SU-DHL-6 (cell line): ENCODE data around the gene NDFIP1.

Experiments used
- H2AFZ ChIP-seq: fragments of 200-600 bp; sonication (generic); 2 replicates; pipeline ENCODE4 v1.6.1; 2014; ENCODE audit warnings: low read depth, mild to moderate bottlenecking, moderate library complexity, mixed read lengths, antibody characterized with exemption, low read length; ENCODE audit not compliant: severe bottlenecking
- H3F3A ChIP-seq: fragments of 200-600 bp; shearing (Covaris generic); 2 replicates; pipeline ENCODE4 v1.6.0; 2016; ENCODE audit warnings: antibody characterized with exemption, mild to moderate bottlenecking; ENCODE audit not compliant: insufficient read depth
- H3K27ac ChIP-seq: fragments of 200-600 bp; sonication (generic); 2 replicates; pipeline ENCODE4 v1.5.1; 2016; ENCODE audit warnings: low read depth, mild to moderate bottlenecking, low read length, moderate library complexity, mixed read lengths
- H3K27me3 ChIP-seq: fragments of 200-600 bp; sonication (generic), shearing (Covaris generic); 2 replicates; pipeline ENCODE4 v1.6.0; 2014; ENCODE audit warnings: mild to moderate bottlenecking, low read length
- H3K36me3 ChIP-seq: fragments of 200-600 bp; sonication (generic); 2 replicates; pipeline ENCODE4 v1.6.1; 2014; ENCODE audit warnings: mild to moderate bottlenecking, low read length, mixed read lengths
- H3K4me2 ChIP-seq: fragments of 300-600, 200-600 bp; shearing (Covaris generic), sonication (generic); 2 replicates; pipeline ENCODE4 v1.6.0; 2014; ENCODE audit warnings: low read length, low read depth, mild to moderate bottlenecking; ENCODE audit not compliant: poor library complexity, severe bottlenecking
- H3K4me3 ChIP-seq: fragments of 200-600 bp; sonication (generic); 2 replicates; pipeline ENCODE4 v1.5.1; 2014; ENCODE audit warnings: antibody characterized with exemption, low read length, mild to moderate bottlenecking, mixed read lengths; ENCODE audit not compliant: insufficient read depth, poor library complexity, severe bottlenecking
- H3K79me2 ChIP-seq: fragments of 200-600 bp; sonication (generic); 2 replicates; pipeline ENCODE4 v1.6.1; 2014; ENCODE audit warnings: mild to moderate bottlenecking, low read length, moderate library complexity; ENCODE audit not compliant: insufficient read depth
- H3K9ac ChIP-seq: fragments of 200-600 bp; sonication (generic); 2 replicates; pipeline ENCODE4 v1.7.0; 2014; ENCODE audit warnings: mild to moderate bottlenecking, low read length
- H3K9me2 ChIP-seq: fragments of 200-600 bp; sonication (generic); replicated peaks from 2 replicates; pipeline ENCODE4 v1.6.1; 2014; ENCODE audit warnings: low read length; ENCODE audit not compliant: insufficient read depth
- H3K9me3 ChIP-seq: fragments of 200-600 bp; sonication (generic); 2 replicates; pipeline ENCODE4 v1.6.1; 2014; ENCODE audit warnings: low read length, mixed read lengths; ENCODE audit not compliant: insufficient read depth
- H4K20me1 ChIP-seq: fragments of 200-600 bp; sonication (generic); 2 replicates; pipeline ENCODE4 v1.6.1; 2014; ENCODE audit warnings: low read depth, mild to moderate bottlenecking, antibody characterized with exemption, low read length, moderate library complexity, mixed read lengths
- EZH2phosphoT487 ChIP-seq: fragments of 200-600 bp; sonication (generic), shearing (Covaris generic); conservative IDR thresholded peaks from 2 replicates; pipeline ENCODE4 v1.6.1; 2018; ENCODE audit warnings: mild to moderate bottlenecking, antibody characterized with exemption, low read length, moderate library complexity, mixed read lengths
- TF ChIP-seq, protein P1 (sequence below): fragments of 200-600 bp; sonication (generic); IDR thresholded peaks from one replicate; pipeline ENCODE4 v1.5.1; 2017; ENCODE audit warnings: antibody characterized with exemption, mild to moderate bottlenecking, low read length, moderate library complexity; ENCODE audit not compliant: insufficient read depth, poor library complexity, severe bottlenecking

Gene NDFIP1

DNA sequence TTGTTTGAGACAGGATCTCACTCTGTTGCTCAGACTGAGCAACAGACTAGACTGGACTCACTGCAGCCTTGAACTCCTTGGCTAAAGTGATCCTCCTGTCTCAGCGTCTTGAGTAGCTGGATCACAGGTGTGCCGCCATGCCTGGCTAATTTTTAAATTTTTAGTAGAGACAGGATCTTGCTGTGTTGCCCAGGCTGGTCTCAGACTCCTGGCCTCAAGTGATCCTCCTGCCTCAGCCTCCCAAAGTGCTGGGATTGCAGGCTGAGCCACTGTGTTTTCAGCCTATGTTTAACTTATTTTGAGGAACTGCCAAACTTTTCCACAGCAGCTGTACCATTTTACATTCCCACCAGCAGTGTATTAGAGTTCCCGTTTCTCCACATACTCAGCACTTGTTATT, 16.8 kb downstream of the NDFIP1 start:
- no peaks in the 10 kb centered on the region for H3K9me2 ChIP-seq
- H2AFZ ChIP-seq = no peak overlapping the region
- no peaks in the 10 kb centered on the region for H3F3A ChIP-seq
- H3K4me2 ChIP-seq = no peak overlapping the region
- no peak overlapping the region for H3K9ac ChIP-seq
- no peaks in the 10 kb centered on the region for H4K20me1 ChIP-seq
- no peak overlapping the region for H3K4me3 ChIP-seq
- no peaks in the 10 kb centered on the region for H3K36me3 ChIP-seq
- H3K27ac ChIP-seq = no peak overlapping the region
- no peaks in the 10 kb centered on the region for H3K27me3 ChIP-seq
- no peaks in the 10 kb centered on the region for H3K9me3 ChIP-seq
- H3K79me2 ChIP-seq = no peaks in the 10 kb centered on the region
- TF ChIP-seq, protein P1, sequence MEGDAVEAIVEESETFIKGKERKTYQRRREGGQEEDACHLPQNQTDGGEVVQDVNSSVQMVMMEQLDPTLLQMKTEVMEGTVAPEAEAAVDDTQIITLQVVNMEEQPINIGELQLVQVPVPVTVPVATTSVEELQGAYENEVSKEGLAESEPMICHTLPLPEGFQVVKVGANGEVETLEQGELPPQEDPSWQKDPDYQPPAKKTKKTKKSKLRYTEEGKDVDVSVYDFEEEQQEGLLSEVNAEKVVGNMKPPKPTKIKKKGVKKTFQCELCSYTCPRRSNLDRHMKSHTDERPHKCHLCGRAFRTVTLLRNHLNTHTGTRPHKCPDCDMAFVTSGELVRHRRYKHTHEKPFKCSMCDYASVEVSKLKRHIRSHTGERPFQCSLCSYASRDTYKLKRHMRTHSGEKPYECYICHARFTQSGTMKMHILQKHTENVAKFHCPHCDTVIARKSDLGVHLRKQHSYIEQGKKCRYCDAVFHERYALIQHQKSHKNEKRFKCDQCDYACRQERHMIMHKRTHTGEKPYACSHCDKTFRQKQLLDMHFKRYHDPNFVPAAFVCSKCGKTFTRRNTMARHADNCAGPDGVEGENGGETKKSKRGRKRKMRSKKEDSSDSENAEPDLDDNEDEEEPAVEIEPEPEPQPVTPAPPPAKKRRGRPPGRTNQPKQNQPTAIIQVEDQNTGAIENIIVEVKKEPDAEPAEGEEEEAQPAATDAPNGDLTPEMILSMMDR = no peak
- TF ChIP-seq EZH2phosphoT487 = no peak

DNA sequence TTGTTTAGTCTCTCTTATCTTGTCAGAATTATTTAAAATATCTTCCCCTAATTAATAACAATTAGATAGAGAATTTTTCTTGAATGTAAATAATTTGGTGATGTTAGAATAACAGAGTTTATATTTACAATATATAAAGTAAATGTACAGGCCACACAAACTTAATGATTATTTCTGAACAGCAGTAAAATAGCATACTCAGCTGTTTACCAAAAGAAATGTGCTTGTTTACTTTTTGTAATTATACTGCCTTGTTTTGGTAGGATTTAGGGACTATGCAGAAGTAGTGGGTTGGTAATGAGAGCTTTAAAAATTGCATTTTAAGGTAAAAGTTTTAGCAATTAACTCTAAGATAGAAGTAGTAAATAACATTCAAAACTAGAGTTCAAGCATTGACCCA, 17.4 kb downstream of the NDFIP1 start:
- Histone ChIP-seq H3K9me3 (no peaks in the 10 kb centered on the region), H3K36me3 (no peaks in the 10 kb centered on the region), H3K4me2 (no peak overlapping the region), H3K27ac (no peak overlapping the region), H3K79me2 (no peaks in the 10 kb centered on the region), H3F3A (no peaks in the 10 kb centered on the region), H3K9ac (no peak overlapping the region), H3K9me2 (no peaks in the 10 kb centered on the region), H2AFZ (no peak overlapping the region), H4K20me1 (no peaks in the 10 kb centered on the region), H3K4me3 (no peak overlapping the region), H3K27me3 (no peaks in the 10 kb centered on the region)
- no peak for TF ChIP-seq EZH2phosphoT487
- TF ChIP-seq, protein P1 = no peak

DNA sequence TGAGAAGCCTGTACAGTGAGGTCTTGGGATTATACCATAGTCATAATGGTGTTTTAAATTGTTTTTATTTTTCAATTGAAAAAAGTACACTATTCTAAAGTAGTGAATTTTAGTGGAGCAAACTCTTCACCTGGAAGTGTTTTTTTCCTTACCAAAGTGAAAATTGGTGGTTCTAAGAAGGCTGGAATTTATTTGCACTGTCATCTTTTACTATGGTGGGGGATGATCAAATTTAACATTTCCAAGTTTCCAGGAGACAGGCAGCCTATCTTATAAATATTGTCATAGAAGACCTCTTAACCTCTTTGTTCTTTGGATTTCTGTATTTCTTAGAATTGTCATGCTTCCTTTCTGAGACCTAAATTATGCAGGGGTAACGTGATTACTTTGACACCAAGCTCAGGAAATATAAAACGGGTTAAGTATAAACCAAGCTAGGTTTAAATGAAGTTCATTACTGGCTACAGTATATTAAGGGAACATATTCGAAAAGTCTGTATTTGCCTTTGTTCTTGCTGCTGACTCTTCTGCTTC, 20.2 kb downstream of the NDFIP1 start:
- H3K79me2 ChIP-seq = no peaks in the 10 kb centered on the region

More for the DNA sequence above, 20.2 kb downstream of the NDFIP1 start:
- Histone ChIP-seq H3K27ac (no peak overlapping the region), H4K20me1 (no peaks in the 10 kb centered on the region), H3K27me3 (no peaks in the 10 kb centered on the region), H3K4me3 (no peak overlapping the region), H2AFZ (no peak overlapping the region), H3K4me2 (no peak overlapping the region), H3F3A (no peaks in the 10 kb centered on the region), H3K9me2 (no peaks in the 10 kb centered on the region), H3K36me3 (no peaks in the 10 kb centered on the region), H3K9me3 (no peaks in the 10 kb centered on the region), H3K9ac (no peak overlapping the region)
- TF ChIP-seq, protein P1 = no peak
- no peak for TF ChIP-seq EZH2phosphoT487
